HG02970 (cell line): ENCODE measurements around the gene CNOT6.
"Not testable (repeated sequence)": the region's sequence is repeated elsewhere in the genome, so short reads cannot be mapped to it uniquely, and the experiment has no call there.

Source experiments
- ATAC-seq: cut with Tn5 transposase; IDR thresholded peaks from one replicate; pipeline ENCODE4 v1.9.1; 2021; ENCODE audit warnings: mild to moderate bottlenecking, moderate library complexity, moderate number of reproducible peaks; ENCODE audit not compliant: unreplicated experiment, low FRiP score

Gene CNOT6

GRCh38 chr5:180470966-180471582 is 23.1 kb upstream of the CNOT6 start:
- peak; percentile 73 for ATAC-seq

- no peak for ATAC-seq
These were observed 22.3 kb upstream of the CNOT6 start for GRCh38 chr5:180471866-180472265.

- no peak for ATAC-seq
These were observed 21.9 kb upstream of the CNOT6 start for GRCh38 chr5:180472269-180472668.

- ATAC-seq, result not testable (repeated sequence)
These were observed 20.8 kb upstream of the CNOT6 start for GRCh38 chr5:180473386-180473785.

GRCh38 chr5:180474569-180474968 is 19.6 kb upstream of the CNOT6 start:
- no peak for ATAC-seq

- not testable (repeated sequence) for ATAC-seq
These were observed 18.1 kb upstream of the CNOT6 start for GRCh38 chr5:180475969-180476524.

GRCh38 chr5:180484813-180485212 is 9.4 kb upstream of the CNOT6 start:
- ATAC-seq, result no peak

- ATAC-seq, result no peak
These were observed 7.5 kb upstream of the CNOT6 start for GRCh38 chr5:180486636-180487149.

- ATAC-seq, result no peak
These were observed 6.6 kb upstream of the CNOT6 start for GRCh38 chr5:180487556-180487955.

GRCh38 chr5:180491496-180491895 is 2.7 kb upstream of the CNOT6 start:
- no peak for ATAC-seq

- ATAC-seq, result no peak
These were observed 1.8 kb upstream of the CNOT6 start for GRCh38 chr5:180492226-180492903.

GRCh38 chr5:180494510-180495181 is 467 bp downstream of the CNOT6 start:
- peak; percentile 39 for ATAC-seq

- ATAC-seq, result no peak
These were observed 1.1 kb downstream of the CNOT6 start for GRCh38 chr5:180495292-180495691.

- ATAC-seq, result no peak
These were observed 2.0 kb downstream of the CNOT6 start for GRCh38 chr5:180495991-180496741.

- ATAC-seq, result not testable (repeated sequence)
These were observed 2.6 kb downstream of the CNOT6 start for GRCh38 chr5:180496806-180497205.

- ATAC-seq, result not testable (repeated sequence)
These were observed 3.7 kb downstream of the CNOT6 start for GRCh38 chr5:180497865-180498264.

- no peak for ATAC-seq
These were observed 4.2 kb downstream of the CNOT6 start for GRCh38 chr5:180498378-180498777.

GRCh38 chr5:180499684-180500083 is 5.5 kb downstream of the CNOT6 start:
- no peak for ATAC-seq

- not testable (repeated sequence) for ATAC-seq
These were observed 6.1 kb downstream of the CNOT6 start for GRCh38 chr5:180500300-180500699.

GRCh38 chr5:180507661-180508060 is 13.5 kb downstream of the CNOT6 start:
- ATAC-seq, result no peak
